Fibroblast of lung (primary cell): ENCODE measurements around the gene GLDC.

Experiments
- EZH2 ChIP-seq: IDR thresholded peaks from 2 replicates; pipeline ENCODE4 v1.5.1; 2012; ENCODE audit warnings: low read length, control low read depth, mild to moderate bottlenecking; ENCODE audit errors: missing control alignments
- TF ChIP-seq, protein P1 (sequence below), 2 donors: IDR thresholded peaks in 1 of 2; conservative IDR thresholded peaks in 1 of 2; 1 replicate in 1 of 2; 2 replicates in 1 of 2; pipeline ENCODE4 v1.5.1; 2011 to 2012; ENCODE audit warnings: low read length in 2 of 2, control low read depth in 1 of 2, inconsistent platforms in 1 of 2, low read depth in 1 of 2, mild to moderate bottlenecking in 1 of 2

DNA sequence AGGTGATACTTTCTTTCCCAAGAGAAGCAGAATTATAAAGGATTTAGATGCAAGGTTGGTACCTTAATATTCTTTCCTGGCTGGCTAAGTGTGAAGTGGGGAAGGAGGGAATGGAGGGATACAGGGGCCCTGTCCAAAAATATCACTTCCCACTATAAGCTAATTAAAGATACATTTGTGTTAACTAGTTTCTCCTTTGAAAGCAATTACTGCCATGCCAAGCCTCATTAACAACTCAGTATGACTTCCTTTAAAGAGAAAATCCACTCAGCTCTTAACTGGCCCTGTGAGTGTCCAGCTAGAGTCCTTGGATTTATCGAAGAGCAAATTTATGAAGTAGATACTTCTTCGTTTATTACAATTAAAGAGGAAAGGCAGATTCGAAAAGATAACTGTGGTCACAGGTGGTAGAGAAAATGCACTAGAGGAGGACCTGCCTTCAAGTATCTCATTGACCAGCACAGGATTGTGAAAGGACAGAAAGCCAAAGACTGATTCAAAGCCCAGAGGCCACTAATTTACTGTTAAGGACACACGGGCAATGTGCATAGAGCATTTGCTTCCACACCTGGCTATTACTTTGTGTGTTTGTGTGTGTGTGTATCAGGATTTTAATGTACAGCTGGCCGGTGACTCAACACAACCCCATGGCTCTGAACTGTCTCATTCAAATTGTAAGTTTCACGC lies 11.2 kb upstream of the GLDC start:
- TF ChIP-seq, protein P1, sequence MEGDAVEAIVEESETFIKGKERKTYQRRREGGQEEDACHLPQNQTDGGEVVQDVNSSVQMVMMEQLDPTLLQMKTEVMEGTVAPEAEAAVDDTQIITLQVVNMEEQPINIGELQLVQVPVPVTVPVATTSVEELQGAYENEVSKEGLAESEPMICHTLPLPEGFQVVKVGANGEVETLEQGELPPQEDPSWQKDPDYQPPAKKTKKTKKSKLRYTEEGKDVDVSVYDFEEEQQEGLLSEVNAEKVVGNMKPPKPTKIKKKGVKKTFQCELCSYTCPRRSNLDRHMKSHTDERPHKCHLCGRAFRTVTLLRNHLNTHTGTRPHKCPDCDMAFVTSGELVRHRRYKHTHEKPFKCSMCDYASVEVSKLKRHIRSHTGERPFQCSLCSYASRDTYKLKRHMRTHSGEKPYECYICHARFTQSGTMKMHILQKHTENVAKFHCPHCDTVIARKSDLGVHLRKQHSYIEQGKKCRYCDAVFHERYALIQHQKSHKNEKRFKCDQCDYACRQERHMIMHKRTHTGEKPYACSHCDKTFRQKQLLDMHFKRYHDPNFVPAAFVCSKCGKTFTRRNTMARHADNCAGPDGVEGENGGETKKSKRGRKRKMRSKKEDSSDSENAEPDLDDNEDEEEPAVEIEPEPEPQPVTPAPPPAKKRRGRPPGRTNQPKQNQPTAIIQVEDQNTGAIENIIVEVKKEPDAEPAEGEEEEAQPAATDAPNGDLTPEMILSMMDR (conservative IDR thresholded peaks at IDR 0.05 in 1 of 2, IDR thresholded peaks at IDR 0.05 in 1 of 2; ENCODE audit: low read depth in 1 of 2, low read length in 2 of 2), result no peak
- no peak for TF ChIP-seq EZH2
